IMR-90 (cell line): ENCODE measurements around the gene MAN2A2.

Experiments
- CTCF ChIP-seq: conservative IDR thresholded peaks from 2 replicates; pipeline ENCODE4 v1.5.1; 2012; ENCODE audit warnings: mild to moderate bottlenecking, low read depth, low read length, improper control_type of control experiment
- POLR2A ChIP-seq: IDR thresholded peaks from 2 replicates; pipeline ENCODE4 v1.6.1; 2012; ENCODE audit warnings: mild to moderate bottlenecking, low read depth, low read length

GRCh38 chr15:90906181-90906849 is 3.2 kb downstream of the MAN2A2 start:
- TF ChIP-seq CTCF (no peak), POLR2A (no peak)
